ENCODE data around the gene FILIP1L.
"Not testable (repeated sequence)": the region's sequence is repeated elsewhere in the genome, so short reads cannot be mapped to it uniquely, and the experiment has no call there.

Gene FILIP1L

DNA sequence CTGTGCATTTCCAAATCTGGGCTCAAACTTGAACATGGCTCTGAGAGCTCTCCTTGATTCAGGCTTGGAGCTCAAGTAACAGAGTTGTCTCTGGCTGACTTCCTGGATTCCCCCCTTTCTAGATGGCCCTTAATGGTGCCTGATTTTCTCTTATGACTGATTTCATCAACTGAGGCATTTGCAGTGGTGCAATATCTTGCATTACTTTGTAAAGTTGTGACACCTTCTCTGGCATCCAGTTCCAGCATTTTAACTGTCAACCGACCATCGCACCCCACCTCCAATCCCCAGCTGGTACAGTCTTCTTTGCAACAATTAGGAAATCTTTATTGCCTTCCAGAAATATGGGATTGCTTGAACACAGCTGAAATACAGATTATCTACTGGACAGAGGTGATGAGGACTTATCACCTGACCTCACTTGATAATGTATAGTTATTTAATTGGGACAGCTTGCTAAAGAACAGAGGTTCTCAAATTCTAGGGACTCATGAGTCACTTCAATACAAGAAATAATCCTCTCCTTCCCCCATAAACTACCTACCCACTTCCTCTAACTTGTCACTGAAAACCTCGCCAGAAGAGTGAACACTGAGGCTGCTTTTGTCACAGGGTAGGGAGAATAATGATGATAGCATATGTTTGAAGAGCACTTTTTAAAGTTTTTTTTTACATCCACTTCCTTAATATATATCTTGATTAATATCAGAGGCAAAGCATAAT is 41.8 kb downstream of the FILIP1L start:
- DNase-seq, result no peak

- no peak for DNase-seq
These were observed 44.8 kb downstream of the FILIP1L start for GRCh38 chr3:100069472-100069871.

- DNase-seq, result peak; percentile 78
These were observed 45.5 kb downstream of the FILIP1L start for GRCh38 chr3:100068826-100069225.

DNA sequence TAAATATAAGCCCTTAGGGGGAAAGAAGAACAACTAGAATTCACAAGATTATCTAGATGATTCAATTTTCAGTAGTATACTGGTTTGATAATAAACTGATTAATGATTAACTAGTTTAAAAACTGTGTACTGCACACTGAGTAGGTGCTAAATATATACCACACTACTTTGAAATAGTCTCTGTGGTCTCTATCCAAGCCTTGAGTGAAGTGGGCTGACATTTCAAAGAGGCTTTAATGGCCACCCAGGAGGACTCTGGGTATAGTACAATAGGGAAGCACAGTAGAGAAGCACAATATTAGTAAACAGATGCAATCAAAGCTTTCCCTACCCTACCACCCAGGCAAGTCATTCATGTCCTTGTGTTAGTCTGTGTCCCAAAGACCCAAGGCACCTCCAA is 46.7 kb downstream of the FILIP1L start:
- no peak for DNase-seq

- no peak for DNase-seq
These were observed 50.3 kb downstream of the FILIP1L start for GRCh38 chr3:100063929-100064461.

DNA sequence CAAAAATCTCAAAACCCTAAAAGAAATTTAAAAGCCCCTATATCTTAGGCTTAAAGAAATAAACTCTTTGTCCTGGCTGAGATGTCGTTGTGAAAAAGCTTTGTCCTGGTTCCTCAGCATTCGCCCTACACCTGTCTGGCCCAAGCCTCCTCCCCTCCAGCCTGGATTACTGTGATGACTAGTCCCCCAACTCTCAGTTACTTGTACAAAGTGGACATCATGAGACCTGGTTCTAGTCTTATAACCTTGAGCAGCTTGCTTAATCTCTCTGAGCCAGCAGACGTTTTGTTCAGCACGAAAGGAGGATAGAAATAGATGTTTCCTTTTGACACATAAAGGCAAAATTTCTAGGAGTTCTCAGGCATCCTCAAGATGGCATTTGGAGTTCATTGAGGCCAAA is 51.6 kb downstream of the FILIP1L start:
- DNase-seq, result no peak

- DNase-seq, result no peak
These were observed 53.4 kb downstream of the FILIP1L start for GRCh38 chr3:100060685-100061484.

- DNase-seq, result no peak
These were observed 54.8 kb downstream of the FILIP1L start for GRCh38 chr3:100059472-100059871.

GRCh38 chr3:100057716-100058575 is 56.4 kb downstream of the FILIP1L start:
- DNase-seq, result no peak

GRCh38 chr3:100053951-100054620 is 60.2 kb downstream of the FILIP1L start:
- DNase-seq, result no peak

DNA sequence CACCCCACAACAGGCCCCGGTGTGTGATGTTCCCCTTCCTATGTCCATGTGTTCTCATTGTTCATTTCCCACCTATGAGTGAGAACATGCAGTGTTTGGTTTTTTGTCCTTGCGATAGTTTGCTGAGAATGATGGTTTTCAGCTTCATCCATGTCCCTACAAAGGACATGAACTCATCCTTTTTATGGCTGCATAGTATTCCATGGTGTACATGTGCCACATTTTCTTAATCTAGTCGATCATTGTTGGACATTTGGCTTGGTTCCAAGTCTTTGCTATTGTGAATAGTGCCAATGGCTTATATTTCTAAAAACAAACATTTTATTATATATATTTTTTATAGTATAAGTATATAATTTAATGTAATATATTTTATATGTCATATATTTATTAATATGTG is 62.8 kb downstream of the FILIP1L start:
- not testable (repeated sequence) for DNase-seq

DNA sequence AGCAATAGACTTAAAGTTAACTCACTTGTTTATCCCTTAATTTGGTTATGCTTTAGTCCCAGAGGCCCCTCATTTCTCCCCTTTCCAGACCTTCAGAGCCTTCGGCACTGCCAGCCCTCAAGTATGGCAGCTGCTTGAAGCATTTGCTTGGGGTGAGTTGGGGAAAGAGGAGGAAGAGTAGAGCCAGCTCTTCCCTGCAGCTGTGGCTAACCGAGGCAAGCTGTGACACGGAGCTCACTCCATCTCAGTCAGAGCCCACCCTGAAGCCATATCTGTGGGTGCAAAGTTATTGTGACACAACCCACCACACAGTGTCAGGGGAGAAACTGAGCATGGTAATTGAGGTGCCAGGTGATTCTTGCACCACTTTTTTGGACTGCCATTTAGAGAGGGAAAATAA is 66.1 kb downstream of the FILIP1L start:
- no peak for DNase-seq

DNA sequence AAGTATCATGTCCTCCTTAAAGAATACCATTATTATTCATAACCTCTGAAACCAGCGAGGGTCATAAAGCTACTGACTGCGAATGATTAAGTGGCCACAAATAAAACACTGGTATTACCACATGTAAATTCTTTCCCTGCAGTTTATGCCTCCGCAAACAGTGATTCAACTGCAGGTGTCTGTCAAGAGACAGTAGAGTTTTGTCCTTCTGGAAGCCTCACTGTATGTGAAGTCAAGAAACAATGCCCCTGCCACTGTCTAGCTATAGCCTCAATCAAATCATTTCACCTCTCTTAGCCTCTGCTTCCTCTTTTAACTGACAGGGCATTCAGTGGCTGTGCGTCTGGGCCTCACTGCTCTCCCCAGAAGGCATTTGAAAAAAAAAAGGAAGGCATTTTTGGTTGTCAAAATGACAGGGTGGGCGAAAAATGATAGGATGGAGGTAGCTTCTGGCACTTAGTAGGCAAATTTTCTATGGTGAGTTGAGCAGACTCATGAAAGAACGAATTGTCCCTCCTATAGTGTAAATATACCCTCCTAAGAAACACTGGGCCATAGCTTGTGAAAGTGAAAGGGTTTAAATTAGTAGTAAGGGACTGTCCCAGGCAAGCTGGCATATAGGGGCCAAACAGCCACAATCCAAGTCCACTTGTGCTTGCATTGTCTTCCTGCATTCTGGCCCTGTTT is 66.7 kb downstream of the FILIP1L start:
- DNase-seq, result no peak

- no peak for DNase-seq
These were observed 67.3 kb downstream of the FILIP1L start for GRCh38 chr3:100046986-100047385.

GRCh38 chr3:100045696-100046095 is 68.6 kb downstream of the FILIP1L start:
- DNase-seq, result no peak

- no peak for DNase-seq
These were observed 69.9 kb downstream of the FILIP1L start for GRCh38 chr3:100044369-100044768.

DNA sequence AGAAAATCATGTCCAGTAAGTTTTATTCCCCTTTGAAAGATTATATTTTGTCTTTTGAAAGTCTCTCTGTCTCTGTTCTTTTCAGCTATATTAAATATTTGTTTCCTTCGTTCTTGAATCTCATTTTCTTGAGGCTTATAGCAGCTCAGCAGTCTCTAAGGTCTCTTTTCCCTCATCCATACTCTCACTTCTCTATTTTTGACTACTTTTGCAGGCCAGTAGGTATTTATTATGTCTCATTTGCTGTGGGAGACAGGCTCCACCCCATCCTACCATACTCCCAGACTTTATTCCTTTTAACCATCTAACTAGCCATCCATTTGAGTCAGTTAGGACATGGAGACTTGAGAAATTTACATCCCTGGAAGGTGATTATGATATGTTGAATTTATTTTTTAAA is 71.0 kb downstream of the FILIP1L start:
- DNase-seq, result no peak

- DNase-seq, result no peak
These were observed 71.9 kb downstream of the FILIP1L start for GRCh38 chr3:100042166-100042981.

- no peak for DNase-seq
These were observed 73.0 kb downstream of the FILIP1L start for GRCh38 chr3:100041328-100041749.

- DNase-seq, result no peak
These were observed 73.7 kb downstream of the FILIP1L start for GRCh38 chr3:100040451-100041225.
